Activated CD8-positive, alpha-beta T cell treated with anti-CD3 and anti-CD28 coated beads for 36 hours (primary cell): Measurements from ENCODE around the gene ANGEL2. TPM values are rescaled to one million over a fixed set of nuclear protein-coding genes. Genes with fewer than 3 reads are reported as not detected.
"Not testable (repeated sequence)": the region's sequence is repeated elsewhere in the genome, so short reads cannot be mapped to it uniquely, and the experiment has no call there.

Source experiments
- ATAC-seq: fragments of 200-7000 bp; cut with Tn5 transposase; one replicate; pipeline ENCODE4 v1.10.0; 2021; ENCODE audit warnings: mild to moderate bottlenecking, moderate library complexity
- CTCF ChIA-PET: fragments of 350-600 bp; sonication (Branson Sonifier 250); formaldehyde crosslinking; loops from one replicate; lab custom pipeline; 2021; ENCODE audit warnings: antibody characterized with exemption; lab: Charles Lee
- POLR2A ChIA-PET: fragments of 350-600 bp; sonication (Branson Sonifier 250); formaldehyde crosslinking; loops from one replicate; lab custom pipeline; 2021; ENCODE audit warnings: antibody characterized with exemption; lab: Charles Lee
- DNase-seq: peaks from one replicate; pipeline ENCODE4 v3.0.0-alpha.2; 2020
- H3K27ac Mint-ChIP-seq: one replicate; pipeline ENCODE4 v1.8.0; 2021; ENCODE audit warnings: mild to moderate bottlenecking, mixed read lengths
- H3K27me3 Mint-ChIP-seq: one replicate; pipeline ENCODE4 v1.8.0; 2021; ENCODE audit warnings: mixed read lengths
- H3K36me3 Mint-ChIP-seq: one replicate; pipeline ENCODE4 v1.8.0; 2021; ENCODE audit warnings: low read depth, mixed read lengths
- H3K4me1 Mint-ChIP-seq: one replicate; pipeline ENCODE4 v1.8.0; 2021; ENCODE audit warnings: low read depth, mixed read lengths
- H3K4me3 Mint-ChIP-seq: one replicate; pipeline ENCODE4 v1.8.0; 2021; ENCODE audit warnings: mild to moderate bottlenecking, moderate library complexity, mixed read lengths
- H3K9me3 Mint-ChIP-seq: one replicate; pipeline ENCODE4 v1.8.0; 2021; ENCODE audit warnings: mixed read lengths
- CTCF ChIP-seq: fragments of 200-600 bp; IDR thresholded peaks from one replicate; pipeline ENCODE4 v1.8.0; 2022; ENCODE audit warnings: antibody characterized with exemption, mild to moderate bottlenecking
- intact Hi-C: fragments of 100-400 bp; cut with micrococcal nuclease; formaldehyde crosslinking; loops from one replicate; pipeline ENCODE4 v1.10.0; 2022
- total RNA-seq, 2 experiments: library from RNA; stranded (reverse); gene quantifications; one replicate each; pipeline ENCODE4 v1.2.3, GENCODE V29; 2021

Gene ANGEL2
- total RNA-seq, 2 experiments from 2014 or later, result 41.1 to 44.2 TPM

GRCh38 chr1:212970085-212970484, 45.6 kb downstream of the ANGEL2 start:
- ATAC-seq, result no peak

GRCh38 chr1:212968368-212968863, 47.3 kb downstream of the ANGEL2 start:
- TF ChIP-seq CTCF, result no peak
- no peak overlapping the region for H3K4me3 Mint-ChIP-seq
- H3K9me3 Mint-ChIP-seq, result no peaks in the 10 kb centered on the region
- POLR2A ChIA-PET, result no interaction called here
- H3K27me3 Mint-ChIP-seq, result peaks cover 11% of the 10 kb centered on the region
- ATAC-seq, result no peak
- intact Hi-C loops, result no loop called here
- H3K36me3 Mint-ChIP-seq, result no peaks in the 10 kb centered on the region
- H3K4me1 Mint-ChIP-seq, result peaks cover 7% of the 10 kb centered on the region
- CTCF ChIA-PET, result interaction anchor here (0.6 to 2.9 kb wide), 11 partner anchors 9 to 173 kb away, joined by 3 to 14 read pairs (median 4); no protein-coding TSS in a partner anchor
- no peak overlapping the region for H3K27ac Mint-ChIP-seq
- DNase-seq, result no peak

More at GRCh38 chr1:212970085-212970484, 45.6 kb downstream of the ANGEL2 start:
- no peaks in the 10 kb centered on the region for H3K9me3 Mint-ChIP-seq
- ChIA-PET CTCF (no interaction called here), POLR2A (no interaction called here)
- no peak for TF ChIP-seq CTCF
- intact Hi-C loops, result no loop called here
- peaks cover 11% of the 10 kb centered on the region for H3K27me3 Mint-ChIP-seq
- no peak overlapping the region for H3K4me3 Mint-ChIP-seq
- H3K4me1 Mint-ChIP-seq, result peaks cover 7% of the 10 kb centered on the region
- H3K27ac Mint-ChIP-seq, result no peak overlapping the region
- no peak for DNase-seq
- no peaks in the 10 kb centered on the region for H3K36me3 Mint-ChIP-seq

GRCh38 chr1:212967801-212968200, 47.9 kb downstream of the ANGEL2 start:
- no peak overlapping the region for H3K27ac Mint-ChIP-seq
- H3K9me3 Mint-ChIP-seq, result no peaks in the 10 kb centered on the region
- POLR2A ChIA-PET, result no interaction called here
- peaks cover 7% of the 10 kb centered on the region for H3K4me1 Mint-ChIP-seq
- intact Hi-C loops, result no loop called here
- peak; percentile 32 for TF ChIP-seq CTCF
- DNase-seq (no peak), ATAC-seq (peak; percentile 64)
- CTCF ChIA-PET, result interaction anchor here (0.6 to 2.9 kb wide), 15 partner anchors 9 to 316 kb away, joined by 3 to 14 read pairs (median 3); no protein-coding TSS in a partner anchor
- no peak overlapping the region for H3K4me3 Mint-ChIP-seq
- H3K36me3 Mint-ChIP-seq, result no peaks in the 10 kb centered on the region
- peaks cover 13% of the 10 kb centered on the region for H3K27me3 Mint-ChIP-seq

- ATAC-seq (no peak), DNase-seq (no peak)
- POLR2A ChIA-PET, result interaction anchor here (0.5 to 0.8 kb wide), 2 partner anchors 44 to 117 kb away, joined by 3 read pairs; no protein-coding TSS in a partner anchor
- Mint-ChIP-seq H3K27ac (no peak overlapping the region), H3K27me3 (peaks cover 16% of the 10 kb centered on the region), H3K36me3 (no peaks in the 10 kb centered on the region), H3K4me1 (peaks cover 7% of the 10 kb centered on the region), H3K9me3 (no peaks in the 10 kb centered on the region), H3K4me3 (no peak overlapping the region)
- intact Hi-C loops, result no loop called here
- TF ChIP-seq CTCF, result no peak
- CTCF ChIA-PET, result interaction anchor here (1.0 to 2.9 kb wide), 3 partner anchors 8 to 28 kb away, joined by 3 to 14 read pairs (median 7); no protein-coding TSS in a partner anchor
These were observed 49.1 kb downstream of the ANGEL2 start for GRCh38 chr1:212966616-212967015.

GRCh38 chr1:212964993-212965392, 50.7 kb downstream of the ANGEL2 start:
- H3K36me3 Mint-ChIP-seq, ATAC-seq, H3K4me1 Mint-ChIP-seq, intact Hi-C loops, H3K27ac Mint-ChIP-seq, DNase-seq, H3K4me3 Mint-ChIP-seq, H3K9me3 Mint-ChIP-seq, POLR2A ChIA-PET: not testable (repeated sequence)
- peaks cover 16% of the 10 kb centered on the region for H3K27me3 Mint-ChIP-seq
- CTCF ChIA-PET, result interaction anchor here (0.5 kb wide), 1 partner anchor 96 kb away, joined by 3 read pairs; no protein-coding TSS in a partner anchor
